ENCODE results near the gene HTT-AS. TPM values are rescaled to one million over a fixed set of nuclear protein-coding genes. Genes with fewer than 3 reads are reported as not detected.

HTT-AS gene
- polyA plus RNA-seq, 12 donors: 0.42 to 0.54 TPM; not detected in 10

DNA sequence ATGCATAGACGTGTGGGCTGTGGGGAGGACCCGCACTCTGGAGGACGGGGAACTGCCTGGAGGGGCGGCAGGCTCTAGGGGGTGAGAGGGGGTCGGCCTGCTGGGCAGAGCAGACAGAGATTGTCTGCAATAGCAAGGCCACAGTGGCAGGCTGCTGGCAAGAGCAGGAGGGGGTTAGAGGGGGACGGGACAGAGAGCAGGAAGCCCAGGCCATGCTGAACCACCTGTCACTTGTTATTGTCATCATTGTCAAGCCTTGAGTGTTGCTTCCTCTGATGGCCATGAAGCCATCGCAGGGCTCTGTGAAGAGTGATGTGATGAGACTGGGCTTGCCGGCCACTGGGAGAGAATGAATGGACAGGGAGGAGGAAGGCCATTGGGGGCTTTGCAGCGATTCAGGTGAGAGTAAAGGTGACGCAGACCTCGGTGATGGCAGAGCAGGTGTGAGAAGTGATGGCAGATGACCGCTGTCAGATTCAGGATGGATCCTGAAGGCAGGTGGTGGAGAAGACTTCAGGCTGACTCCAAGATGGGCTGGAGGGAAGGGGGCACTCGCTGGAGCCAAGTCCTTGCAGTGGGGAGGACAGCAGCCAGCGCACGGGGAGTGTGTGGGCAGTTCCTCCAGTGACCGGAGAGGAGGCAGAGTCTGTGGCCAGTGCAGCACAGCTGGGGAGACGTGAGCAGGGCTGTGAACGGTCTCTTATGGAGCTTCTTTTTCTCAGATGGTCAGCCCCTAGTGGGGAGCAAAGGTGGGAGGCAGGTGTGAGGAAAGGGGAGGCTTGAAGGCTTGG lies 43.6 kb downstream of the HTT-AS start:
- DNase-seq: no peak

GRCh38 chr4:3029464-3029863 lies 44.9 kb downstream of the HTT-AS start:
- no peak for DNase-seq

DNA sequence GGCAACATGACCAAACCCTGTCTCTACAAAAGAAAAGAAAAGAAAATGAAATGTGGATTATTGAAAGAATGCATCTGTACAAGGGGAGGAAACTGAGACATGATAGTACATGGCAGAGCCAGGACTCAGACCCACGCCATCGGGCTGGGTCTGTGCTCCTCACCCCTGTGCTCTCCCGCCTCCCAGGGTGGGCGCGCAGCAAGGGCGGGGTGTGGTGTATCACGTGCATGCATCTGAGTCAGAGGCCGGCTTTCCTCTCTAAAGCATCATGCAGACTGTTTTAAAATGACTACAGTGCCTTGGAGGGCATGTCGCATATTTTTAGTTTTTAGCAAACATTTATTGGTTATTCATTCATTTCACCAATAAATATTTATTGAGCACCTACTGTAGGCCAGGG lies 47.8 kb downstream of the HTT-AS start:
- no peak for DNase-seq

GRCh38 chr4:3025881-3026280 lies 48.5 kb downstream of the HTT-AS start:
- DNase-seq: no peak

GRCh38 chr4:3022651-3023050 lies 51.7 kb downstream of the HTT-AS start:
- no peak for DNase-seq

- no peak for DNase-seq
These were observed 52.2 kb downstream of the HTT-AS start for GRCh38 chr4:3022112-3022511.

GRCh38 chr4:3021627-3022026 lies 52.7 kb downstream of the HTT-AS start:
- no peak for DNase-seq

DNA sequence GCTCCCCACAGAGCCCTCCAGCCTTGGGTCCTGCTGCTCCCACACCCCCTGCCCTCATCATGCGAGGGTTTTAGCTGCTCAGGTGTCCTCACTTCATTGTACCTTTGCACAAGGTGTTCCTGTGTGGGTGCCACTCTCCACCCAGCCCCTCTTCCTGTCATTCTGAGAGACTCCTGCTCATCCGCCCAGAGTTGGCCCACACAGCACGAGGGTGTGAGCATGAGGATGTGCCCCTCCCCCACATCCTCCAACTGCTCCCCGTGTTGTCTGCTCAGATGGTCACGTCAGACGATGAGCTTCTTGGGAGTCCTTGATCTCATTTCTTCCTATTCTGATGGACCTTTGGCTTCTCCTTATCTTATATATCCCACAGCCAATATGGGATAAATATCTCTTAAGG lies 53.2 kb downstream of the HTT-AS start:
- no peak for DNase-seq

DNA sequence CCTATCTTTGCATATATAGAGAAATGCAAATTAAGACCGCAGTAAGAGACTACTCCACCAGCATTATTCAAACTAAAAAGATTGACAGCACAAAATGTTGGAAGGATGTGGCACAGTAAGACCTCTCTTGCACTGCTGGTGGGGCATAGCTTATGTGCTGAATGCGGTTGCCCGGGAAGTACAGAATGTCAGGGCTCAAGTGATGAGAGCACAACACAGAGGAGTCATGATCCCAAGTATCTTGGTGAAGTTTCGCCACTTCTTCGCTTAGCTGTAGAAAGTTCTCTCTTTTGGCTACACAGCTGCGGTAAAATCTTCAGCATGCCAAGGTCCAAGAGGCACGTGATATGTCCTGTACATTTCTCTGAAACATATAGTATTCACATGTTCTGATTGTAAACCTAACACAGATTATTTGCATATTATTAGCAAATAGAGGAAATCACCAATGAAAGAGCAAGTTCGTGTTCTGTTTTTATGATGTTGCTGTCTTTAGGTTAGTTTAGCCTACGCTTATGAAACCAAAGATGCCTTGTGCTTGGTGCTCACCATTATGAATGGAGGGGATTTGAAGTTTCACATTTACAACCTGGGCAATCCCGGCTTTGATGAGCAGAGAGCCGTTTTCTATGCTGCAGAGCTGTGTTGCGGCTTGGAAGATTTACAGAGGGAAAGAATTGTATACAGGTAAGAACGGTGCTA lies 55.0 kb downstream of the HTT-AS start:
- no peak for DNase-seq

DNA sequence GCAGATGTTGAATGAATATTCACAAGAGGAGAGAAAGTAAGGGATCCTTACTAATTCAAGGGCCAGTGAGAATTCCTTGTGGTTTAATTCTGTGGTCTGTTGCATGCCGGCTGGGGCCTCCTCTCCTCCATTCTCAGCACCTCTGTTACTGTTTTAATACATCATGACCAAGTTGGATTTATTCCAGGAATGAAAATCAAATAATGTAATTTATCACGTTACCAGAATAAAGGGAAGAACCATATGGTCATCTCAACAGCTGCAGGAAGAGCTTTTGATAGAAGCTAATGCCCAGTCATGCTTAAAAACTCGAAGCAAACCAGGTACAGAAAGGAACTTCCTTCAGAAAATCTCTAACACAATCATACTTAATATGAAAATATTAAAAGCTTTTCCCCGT lies 56.8 kb downstream of the HTT-AS start:
- no peak for DNase-seq

DNA sequence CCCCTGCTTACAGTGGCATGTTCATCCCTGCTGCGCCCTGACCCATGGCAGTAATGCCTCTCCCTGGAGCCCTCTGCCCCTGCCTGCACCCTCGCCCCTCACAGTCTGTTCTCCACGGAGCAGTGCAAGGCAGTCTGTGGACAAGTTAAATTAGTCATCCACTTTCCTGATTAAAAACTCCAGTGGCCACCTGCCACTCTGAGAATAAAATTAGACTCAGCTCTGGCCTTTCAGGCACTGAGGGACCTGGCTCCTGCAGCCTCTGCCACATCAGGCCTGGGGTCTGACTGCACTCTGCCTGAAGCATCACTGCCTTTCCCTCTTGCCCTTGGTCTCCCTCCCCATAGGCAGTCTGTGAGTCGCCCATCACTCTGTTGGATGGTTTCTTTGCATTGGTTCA lies 57.4 kb downstream of the HTT-AS start:
- DNase-seq: no peak

GRCh38 chr4:3013839-3014350 lies 60.4 kb downstream of the HTT-AS start:
- no peak for DNase-seq

Other genes with a start within 250 kb of the HTT-AS start
- 100 to 1,000 TPM; 147 to 968 (median 173) TPM for gene ADD1, start 230.7 kb downstream of the HTT-AS start, polyA plus RNA-seq (ENCODE audit: insufficient read length in 12 of 12)
- 10 to 100 TPM in 11 of 12 donors, not detected in 1; 17.2 to 32.7 (median 24.6) TPM for gene NOP14, start 111.1 kb downstream of the HTT-AS start, polyA plus RNA-seq (ENCODE audit: insufficient read length in 12 of 12)
- 10 to 100 TPM in 6 of 12 donors, 1 to 10 TPM in 5, not detected in 1; 7.3 to 13.2 (median 10.1) TPM for gene GRK4, start 111.0 kb downstream of the HTT-AS start, polyA plus RNA-seq (ENCODE audit: insufficient read length in 12 of 12)
- gene HTT, start 143 bp upstream of the HTT-AS start, polyA plus RNA-seq (ENCODE audit: insufficient read length in 12 of 12): 10 to 100 TPM in 11 of 12 donors, not detected in 1; 17.8 to 54.1 (median 26.4) TPM
- gene MSANTD1, start 174.6 kb upstream of the HTT-AS start, polyA plus RNA-seq (ENCODE audit: insufficient read length in 12 of 12): 1 to 10 TPM in 1 of 12 donors, under 1 TPM in 9, not detected in 2; 0.39 to 1.0 (median 0.64) TPM
- gene RGS12, start 218.5 kb upstream of the HTT-AS start, polyA plus RNA-seq (ENCODE audit: insufficient read length in 12 of 12): 10 to 100 TPM in 11 of 12 donors, not detected in 1; 23.2 to 50.7 (median 32.0) TPM

Measured in muscle of arm (tissue), 12 donors.